ENCODE measurements around the gene WDR35.

DNA sequence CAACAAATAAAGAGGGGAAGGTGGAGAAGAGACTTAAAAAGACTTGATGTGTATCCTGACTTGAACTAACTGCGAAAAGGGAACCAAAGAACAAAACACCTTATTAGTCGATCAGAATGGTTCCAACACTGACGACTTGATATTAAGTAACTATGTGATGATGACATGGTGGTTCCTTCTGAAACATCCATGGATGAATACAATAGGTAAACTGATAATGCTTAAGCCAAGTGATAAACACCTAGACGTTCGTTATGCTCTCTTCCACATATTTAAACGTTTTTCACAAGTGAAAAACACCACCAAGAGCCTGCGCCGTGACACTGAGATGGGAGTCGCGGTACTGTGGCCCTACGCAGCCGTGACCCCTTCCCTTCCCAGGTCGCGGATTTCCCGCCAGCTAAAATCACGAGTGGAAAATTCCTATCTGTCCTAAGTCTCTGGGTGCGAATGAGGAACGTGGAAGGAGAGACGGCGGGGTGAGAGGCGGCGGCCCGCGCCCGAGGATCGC, 88.9 kb downstream of the WDR35 start:
- TF ChIP-seq, protein P1, sequence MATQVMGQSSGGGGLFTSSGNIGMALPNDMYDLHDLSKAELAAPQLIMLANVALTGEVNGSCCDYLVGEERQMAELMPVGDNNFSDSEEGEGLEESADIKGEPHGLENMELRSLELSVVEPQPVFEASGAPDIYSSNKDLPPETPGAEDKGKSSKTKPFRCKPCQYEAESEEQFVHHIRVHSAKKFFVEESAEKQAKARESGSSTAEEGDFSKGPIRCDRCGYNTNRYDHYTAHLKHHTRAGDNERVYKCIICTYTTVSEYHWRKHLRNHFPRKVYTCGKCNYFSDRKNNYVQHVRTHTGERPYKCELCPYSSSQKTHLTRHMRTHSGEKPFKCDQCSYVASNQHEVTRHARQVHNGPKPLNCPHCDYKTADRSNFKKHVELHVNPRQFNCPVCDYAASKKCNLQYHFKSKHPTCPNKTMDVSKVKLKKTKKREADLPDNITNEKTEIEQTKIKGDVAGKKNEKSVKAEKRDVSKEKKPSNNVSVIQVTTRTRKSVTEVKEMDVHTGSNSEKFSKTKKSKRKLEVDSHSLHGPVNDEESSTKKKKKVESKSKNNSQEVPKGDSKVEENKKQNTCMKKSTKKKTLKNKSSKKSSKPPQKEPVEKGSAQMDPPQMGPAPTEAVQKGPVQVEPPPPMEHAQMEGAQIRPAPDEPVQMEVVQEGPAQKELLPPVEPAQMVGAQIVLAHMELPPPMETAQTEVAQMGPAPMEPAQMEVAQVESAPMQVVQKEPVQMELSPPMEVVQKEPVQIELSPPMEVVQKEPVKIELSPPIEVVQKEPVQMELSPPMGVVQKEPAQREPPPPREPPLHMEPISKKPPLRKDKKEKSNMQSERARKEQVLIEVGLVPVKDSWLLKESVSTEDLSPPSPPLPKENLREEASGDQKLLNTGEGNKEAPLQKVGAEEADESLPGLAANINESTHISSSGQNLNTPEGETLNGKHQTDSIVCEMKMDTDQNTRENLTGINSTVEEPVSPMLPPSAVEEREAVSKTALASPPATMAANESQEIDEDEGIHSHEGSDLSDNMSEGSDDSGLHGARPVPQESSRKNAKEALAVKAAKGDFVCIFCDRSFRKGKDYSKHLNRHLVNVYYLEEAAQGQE (IDR thresholded peaks at IDR 0.05; ENCODE audit: low read depth): no peak
- TF ChIP-seq, protein P2, sequence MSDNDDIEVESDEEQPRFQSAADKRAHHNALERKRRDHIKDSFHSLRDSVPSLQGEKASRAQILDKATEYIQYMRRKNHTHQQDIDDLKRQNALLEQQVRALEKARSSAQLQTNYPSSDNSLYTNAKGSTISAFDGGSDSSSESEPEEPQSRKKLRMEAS (IDR thresholded peaks at IDR 0.05): no peak
- no peak for TF ChIP-seq EP300 (IDR thresholded peaks at IDR 0.05; ENCODE audit: borderline replicate concordance)
- TF ChIP-seq TCF12 (IDR thresholded peaks at IDR 0.05; ENCODE audit: low read depth): no peak
- TF ChIP-seq TAF1 (IDR thresholded peaks at IDR 0.05; ENCODE audit: low read depth): no peak
- TF ChIP-seq RAD21 (IDR thresholded peaks at IDR 0.05; ENCODE audit: low read depth): no peak
- no peak for TF ChIP-seq NFIC (IDR thresholded peaks at IDR 0.05)
- TF ChIP-seq YY1 (IDR thresholded peaks at IDR 0.05; ENCODE audit: low read depth): no peak
- TF ChIP-seq TEAD4 (IDR thresholded peaks at IDR 0.05): no peak
- TF ChIP-seq CEBPB (IDR thresholded peaks at IDR 0.05): no peak
- TF ChIP-seq, protein P3, sequence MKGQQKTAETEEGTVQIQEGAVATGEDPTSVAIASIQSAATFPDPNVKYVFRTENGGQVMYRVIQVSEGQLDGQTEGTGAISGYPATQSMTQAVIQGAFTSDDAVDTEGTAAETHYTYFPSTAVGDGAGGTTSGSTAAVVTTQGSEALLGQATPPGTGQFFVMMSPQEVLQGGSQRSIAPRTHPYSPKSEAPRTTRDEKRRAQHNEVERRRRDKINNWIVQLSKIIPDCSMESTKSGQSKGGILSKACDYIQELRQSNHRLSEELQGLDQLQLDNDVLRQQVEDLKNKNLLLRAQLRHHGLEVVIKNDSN (IDR thresholded peaks at IDR 0.05): no peak
- no peak for TF ChIP-seq CREB1 (IDR thresholded peaks at IDR 0.05; ENCODE audit: low read depth)
- no peak for TF ChIP-seq FOXM1 (IDR thresholded peaks at IDR 0.05; ENCODE audit: borderline replicate concordance, low read depth)
- no peak for TF ChIP-seq EGR1 (IDR thresholded peaks at IDR 0.05)

Data from Ishikawa (cell line).